ENCODE data around the gene CCNY. TPM values are rescaled to one million over a fixed set of nuclear protein-coding genes. Genes with fewer than 3 reads are reported as not detected.

The CCNY gene
- total RNA-seq, 4 donors from 2014 or later: 22.4 to 35.1 (median 29.9) TPM

DNA sequence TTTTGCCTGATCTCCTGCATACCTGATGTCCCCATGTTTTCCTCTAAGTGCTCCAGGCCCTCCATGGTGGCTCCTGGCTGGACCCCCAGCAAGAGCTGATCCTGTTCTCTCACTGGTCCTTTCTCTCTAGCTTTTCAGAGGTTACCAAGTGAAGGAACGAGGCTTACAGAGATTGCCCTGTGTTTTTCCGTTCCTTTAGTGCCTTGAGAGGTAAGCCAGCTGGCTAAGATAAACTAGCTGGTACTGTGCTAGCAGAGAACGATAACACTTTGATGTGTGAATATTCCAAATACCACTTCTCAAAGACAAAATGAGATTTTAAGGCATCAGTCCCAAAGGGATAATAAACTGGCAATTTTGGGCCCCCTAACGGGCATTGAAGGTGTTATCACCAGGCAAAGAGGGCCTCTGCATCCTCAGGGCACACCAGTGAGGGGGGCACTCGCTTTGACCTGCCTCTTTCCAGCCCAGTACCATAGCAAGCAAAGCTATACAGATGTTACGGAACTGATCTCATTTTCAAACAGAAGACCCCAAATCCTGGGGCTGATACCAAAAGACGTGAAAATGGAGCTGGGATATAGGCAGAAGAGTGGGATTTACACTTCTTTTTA, 8.4 kb upstream of the CCNY start:
- Histone ChIP-seq H3K36me3 (no peaks in the 10 kb centered on the region), H3K27ac (no peak overlapping the region), H3K4me3 (no peak overlapping the region), H3K27me3 (no peaks in the 10 kb centered on the region), H3K9me3 (no peaks in the 10 kb centered on the region), H3K4me1 (peaks cover 12% of the 10 kb centered on the region)
- TF ChIP-seq, protein P1, sequence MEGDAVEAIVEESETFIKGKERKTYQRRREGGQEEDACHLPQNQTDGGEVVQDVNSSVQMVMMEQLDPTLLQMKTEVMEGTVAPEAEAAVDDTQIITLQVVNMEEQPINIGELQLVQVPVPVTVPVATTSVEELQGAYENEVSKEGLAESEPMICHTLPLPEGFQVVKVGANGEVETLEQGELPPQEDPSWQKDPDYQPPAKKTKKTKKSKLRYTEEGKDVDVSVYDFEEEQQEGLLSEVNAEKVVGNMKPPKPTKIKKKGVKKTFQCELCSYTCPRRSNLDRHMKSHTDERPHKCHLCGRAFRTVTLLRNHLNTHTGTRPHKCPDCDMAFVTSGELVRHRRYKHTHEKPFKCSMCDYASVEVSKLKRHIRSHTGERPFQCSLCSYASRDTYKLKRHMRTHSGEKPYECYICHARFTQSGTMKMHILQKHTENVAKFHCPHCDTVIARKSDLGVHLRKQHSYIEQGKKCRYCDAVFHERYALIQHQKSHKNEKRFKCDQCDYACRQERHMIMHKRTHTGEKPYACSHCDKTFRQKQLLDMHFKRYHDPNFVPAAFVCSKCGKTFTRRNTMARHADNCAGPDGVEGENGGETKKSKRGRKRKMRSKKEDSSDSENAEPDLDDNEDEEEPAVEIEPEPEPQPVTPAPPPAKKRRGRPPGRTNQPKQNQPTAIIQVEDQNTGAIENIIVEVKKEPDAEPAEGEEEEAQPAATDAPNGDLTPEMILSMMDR (IDR thresholded peaks at IDR 0.05): no peak
- TF ChIP-seq POLR2A (IDR thresholded peaks at IDR 0.05): no peak
- TF ChIP-seq POLR2AphosphoS5 (IDR thresholded peaks at IDR 0.05): no peak
- TF ChIP-seq EP300 (IDR thresholded peaks at IDR 0.05): no peak
- 86% methylated on average over 7 of the region's 7 CpGs for WGBS
- DNase-seq (ENCODE audit: low spot score in 2 of 2): no peak

DNA sequence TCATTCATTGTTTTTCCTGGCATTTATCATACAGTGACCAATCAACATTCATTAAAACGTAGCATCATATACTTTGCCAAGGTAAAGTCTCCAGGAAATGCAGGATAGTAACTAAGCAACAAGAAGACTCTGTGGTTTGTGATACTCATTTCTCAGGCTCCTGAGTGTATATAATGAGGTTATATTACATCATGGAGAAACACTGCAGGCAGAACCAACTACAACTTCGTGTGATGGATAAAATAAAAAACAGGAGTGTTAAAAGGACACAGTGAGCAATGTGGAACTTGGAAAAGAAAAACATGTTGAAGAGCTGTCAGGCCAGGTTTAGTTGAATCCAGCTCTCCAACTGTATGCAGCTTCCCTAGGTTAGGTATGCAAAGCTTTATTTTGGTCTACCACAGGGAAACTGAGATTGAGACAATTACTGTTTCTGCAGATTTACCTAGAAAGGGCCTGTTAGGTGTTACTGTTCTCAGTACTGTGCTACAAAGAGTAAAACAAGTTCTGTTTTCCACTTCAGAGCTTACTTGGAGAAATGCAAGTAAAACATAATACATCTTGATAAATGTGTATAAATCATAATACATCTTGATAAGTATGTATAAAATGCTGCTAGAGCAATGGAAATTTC, 7.8 kb upstream of the CCNY start:
- 56% methylated on average over 2 of the region's 2 CpGs for WGBS
- H3K9me3 ChIP-seq: no peaks in the 10 kb centered on the region
- no peak overlapping the region for H3K4me3 ChIP-seq
- no peak overlapping the region for H3K27ac ChIP-seq
- H3K27me3 ChIP-seq: no peaks in the 10 kb centered on the region
- TF ChIP-seq POLR2AphosphoS5 (IDR thresholded peaks at IDR 0.05) (no peak), POLR2A (IDR thresholded peaks at IDR 0.05) (no peak), EP300 (IDR thresholded peaks at IDR 0.05) (no peak)
- TF ChIP-seq, protein P1 (IDR thresholded peaks at IDR 0.05): no peak
- no peaks in the 10 kb centered on the region for H3K36me3 ChIP-seq
- peaks cover 18% of the 10 kb centered on the region for H3K4me1 ChIP-seq
- no peak for DNase-seq (ENCODE audit: low spot score in 2 of 2)

DNA sequence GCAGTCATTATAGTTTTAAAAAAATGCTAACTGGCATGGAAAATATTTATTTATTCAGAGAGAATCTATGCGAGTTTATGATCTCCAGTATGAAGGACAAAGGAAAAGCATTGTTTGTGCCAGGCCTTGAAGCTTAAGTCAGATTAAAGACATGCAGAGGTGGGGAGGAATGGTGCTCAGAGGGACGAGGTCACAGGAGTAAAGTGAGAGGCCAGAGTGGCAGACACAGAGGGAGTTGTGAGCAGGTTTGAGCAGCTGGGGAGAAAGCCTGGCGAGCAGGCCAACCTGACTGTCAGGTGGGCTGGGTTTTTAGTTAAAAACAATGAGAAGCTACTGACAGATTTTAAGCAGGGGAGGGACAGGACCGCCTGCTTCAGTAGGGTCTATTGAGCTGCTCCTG, 6.8 kb upstream of the CCNY start:
- Histone ChIP-seq H3K36me3 (no peaks in the 10 kb centered on the region), H3K4me3 (no peak overlapping the region), H3K9me3 (no peaks in the 10 kb centered on the region), H3K27me3 (no peaks in the 10 kb centered on the region), H3K27ac (no peak overlapping the region), H3K4me1 (peaks cover 27% of the 10 kb centered on the region)
- TF ChIP-seq, protein P1 (IDR thresholded peaks at IDR 0.05): no peak
- TF ChIP-seq POLR2A (IDR thresholded peaks at IDR 0.05) (no peak), POLR2AphosphoS5 (IDR thresholded peaks at IDR 0.05) (no peak), EP300 (IDR thresholded peaks at IDR 0.05) (no peak)
- WGBS: 65% methylated on average over 4 of the region's 4 CpGs
- DNase-seq (ENCODE audit: low spot score in 2 of 2): no peak

DNA sequence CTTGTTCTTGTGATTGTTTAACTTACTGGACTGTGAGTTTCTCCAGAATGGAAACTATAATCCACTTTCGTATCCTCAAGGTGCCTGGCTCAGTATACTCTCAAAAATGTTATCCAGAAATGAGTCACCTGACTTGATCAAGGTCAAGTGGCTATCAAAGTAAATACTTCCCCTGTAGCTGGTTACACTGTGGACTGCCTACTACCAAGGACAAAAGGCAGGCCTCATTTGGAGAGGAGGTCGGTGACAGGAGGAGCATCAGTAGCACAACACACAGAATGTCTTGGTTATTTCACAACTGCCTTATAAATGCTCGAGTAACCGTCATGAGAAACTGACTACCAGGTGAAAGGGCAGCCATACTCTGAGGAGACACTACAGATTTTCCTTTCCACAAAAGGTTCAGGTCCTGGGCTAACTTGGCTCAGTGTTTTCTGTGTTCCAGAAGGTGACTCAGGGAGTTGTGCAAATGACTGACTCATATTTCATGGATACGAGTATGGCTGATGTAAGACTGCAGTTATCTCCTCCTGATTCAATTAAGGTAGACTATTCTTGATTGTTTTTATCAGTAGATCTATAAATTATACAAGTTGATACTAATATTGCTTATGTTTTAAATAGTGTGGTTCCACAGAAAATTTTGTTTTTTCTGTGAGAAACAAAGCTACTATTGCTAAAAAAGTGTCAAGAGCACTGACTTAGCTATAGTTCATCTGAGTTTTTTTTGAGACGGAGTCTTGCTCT, 4.2 kb upstream of the CCNY start:
- Histone ChIP-seq H3K27me3 (no peaks in the 10 kb centered on the region), H3K27ac (no peak overlapping the region), H3K4me3 (no peak overlapping the region), H3K9me3 (no peaks in the 10 kb centered on the region), H3K4me1 (peaks cover 40% of the 10 kb centered on the region), H3K36me3 (no peaks in the 10 kb centered on the region)
- no peak for DNase-seq (ENCODE audit: low spot score in 2 of 2)
- TF ChIP-seq EP300 (IDR thresholded peaks at IDR 0.05) (no peak), POLR2A (IDR thresholded peaks at IDR 0.05) (no peak), POLR2AphosphoS5 (IDR thresholded peaks at IDR 0.05) (no peak)
- TF ChIP-seq, protein P1 (IDR thresholded peaks at IDR 0.05): no peak
- WGBS: 67% methylated on average over 6 of the region's 6 CpGs

DNA sequence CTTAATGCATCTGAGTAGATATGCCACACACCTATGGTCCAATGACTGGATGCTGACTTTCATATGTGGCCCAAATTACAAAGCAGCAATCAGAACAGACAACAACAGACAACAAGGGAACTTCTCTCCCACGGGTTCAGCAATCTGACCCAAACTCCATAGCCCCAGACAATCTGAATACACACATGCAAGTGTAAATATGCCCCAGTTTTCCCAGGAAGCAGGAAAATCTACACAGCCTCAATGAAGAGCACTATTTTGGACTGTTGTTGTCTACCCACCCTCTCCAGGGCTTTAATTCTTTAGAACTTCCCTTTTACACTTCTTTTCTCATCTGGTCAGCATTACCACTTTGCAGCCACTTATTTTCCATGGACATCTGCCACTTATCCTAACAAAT, 2.0 kb upstream of the CCNY start:
- no peak overlapping the region for H3K27ac ChIP-seq
- peaks cover 61% of the 10 kb centered on the region for H3K4me1 ChIP-seq
- TF ChIP-seq EP300 (IDR thresholded peaks at IDR 0.05) (no peak), POLR2A (IDR thresholded peaks at IDR 0.05) (no peak), POLR2AphosphoS5 (IDR thresholded peaks at IDR 0.05) (no peak)
- TF ChIP-seq, protein P1 (IDR thresholded peaks at IDR 0.05): no peak
- no peaks in the 10 kb centered on the region for H3K9me3 ChIP-seq
- H3K36me3 ChIP-seq: no peaks in the 10 kb centered on the region
- no peak overlapping the region for H3K4me3 ChIP-seq
- DNase-seq (ENCODE audit: low spot score in 2 of 2): no peak
- 69% methylated on average over 1 of the region's 1 CpG for WGBS
- no peaks in the 10 kb centered on the region for H3K27me3 ChIP-seq

Measured in suprapubic skin (tissue), 4 donors.